ENCODE data around the gene TXN. TPM values are rescaled to one million over a fixed set of nuclear protein-coding genes. Genes with fewer than 3 reads are reported as not detected.

The TXN gene
- total RNA-seq, 1 donor from 2014 or later: 302 TPM

DNA sequence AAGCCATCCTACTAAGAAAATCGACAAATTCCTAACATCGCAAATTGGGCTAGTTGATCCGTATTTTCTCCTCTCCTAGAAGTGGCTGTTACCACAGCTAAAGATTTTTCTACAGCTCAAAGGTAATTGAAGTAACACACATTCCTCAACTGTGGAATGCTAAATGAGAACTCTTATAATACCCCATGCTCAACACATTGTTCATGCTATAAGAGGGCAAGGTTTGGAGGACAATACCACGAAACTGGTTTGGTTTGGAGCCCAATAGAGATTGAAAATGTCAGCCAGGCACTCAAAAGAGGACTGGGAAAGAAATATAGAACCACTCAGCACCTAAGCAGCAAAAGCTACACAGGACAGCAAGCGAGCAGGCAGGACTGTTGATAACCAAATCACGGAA is 10.1 kb downstream of the TXN start:
- DNase-seq (ENCODE audit: low read depth): no peak
- no peak overlapping the region for H2AFZ ChIP-seq (ENCODE audit: low read depth, low read length)
- peaks cover 55% of the 10 kb centered on the region for H3K36me3 ChIP-seq (ENCODE audit: insufficient read depth, low read length)
- H4K20me1 ChIP-seq (ENCODE audit: insufficient read depth, low read length): peaks cover 65% of the 10 kb centered on the region
- H3K9me3 ChIP-seq (ENCODE audit: insufficient read depth, low read depth, low read length): no peaks in the 10 kb centered on the region
- H3K79me2 ChIP-seq (ENCODE audit: insufficient read depth, low read length): peaks cover 51% of the 10 kb centered on the region
- Mint-ChIP-seq H3K4me1 (ENCODE audit: low read depth, unreplicated experiment) (no peaks in the 10 kb centered on the region), H3K27me3 (ENCODE audit: low read depth, unreplicated experiment) (no peaks in the 10 kb centered on the region), H3K9me3 (ENCODE audit: unreplicated experiment) (no peaks in the 10 kb centered on the region), H3K27ac (ENCODE audit: unreplicated experiment) (no peak overlapping the region), H3K36me3 (ENCODE audit: low read depth, unreplicated experiment) (peaks cover 26% of the 10 kb centered on the region), H3K4me3 (ENCODE audit: unreplicated experiment) (no peak overlapping the region)
- no peak overlapping the region for H3K4me2 ChIP-seq (ENCODE audit: low read length)
- no peak overlapping the region for H3K27ac ChIP-seq (ENCODE audit: low read depth, low read length)
- H3K4me1 ChIP-seq (ENCODE audit: insufficient read depth, low read length): no peaks in the 10 kb centered on the region
- TF ChIP-seq, protein P1, sequence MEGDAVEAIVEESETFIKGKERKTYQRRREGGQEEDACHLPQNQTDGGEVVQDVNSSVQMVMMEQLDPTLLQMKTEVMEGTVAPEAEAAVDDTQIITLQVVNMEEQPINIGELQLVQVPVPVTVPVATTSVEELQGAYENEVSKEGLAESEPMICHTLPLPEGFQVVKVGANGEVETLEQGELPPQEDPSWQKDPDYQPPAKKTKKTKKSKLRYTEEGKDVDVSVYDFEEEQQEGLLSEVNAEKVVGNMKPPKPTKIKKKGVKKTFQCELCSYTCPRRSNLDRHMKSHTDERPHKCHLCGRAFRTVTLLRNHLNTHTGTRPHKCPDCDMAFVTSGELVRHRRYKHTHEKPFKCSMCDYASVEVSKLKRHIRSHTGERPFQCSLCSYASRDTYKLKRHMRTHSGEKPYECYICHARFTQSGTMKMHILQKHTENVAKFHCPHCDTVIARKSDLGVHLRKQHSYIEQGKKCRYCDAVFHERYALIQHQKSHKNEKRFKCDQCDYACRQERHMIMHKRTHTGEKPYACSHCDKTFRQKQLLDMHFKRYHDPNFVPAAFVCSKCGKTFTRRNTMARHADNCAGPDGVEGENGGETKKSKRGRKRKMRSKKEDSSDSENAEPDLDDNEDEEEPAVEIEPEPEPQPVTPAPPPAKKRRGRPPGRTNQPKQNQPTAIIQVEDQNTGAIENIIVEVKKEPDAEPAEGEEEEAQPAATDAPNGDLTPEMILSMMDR (IDR thresholded peaks at IDR 0.05; ENCODE audit: insufficient read depth, low read depth, low read length): no peak
- no peak for TF ChIP-seq EZH2 (IDR thresholded peaks at IDR 0.05; ENCODE audit: insufficient read depth, low read length)
- no peak for FAIRE-seq
- no peak overlapping the region for H3K9ac ChIP-seq (ENCODE audit: low read length)
- no peaks in the 10 kb centered on the region for H3K27me3 ChIP-seq (ENCODE audit: insufficient read depth, low read length)
- no peak overlapping the region for H3K4me3 ChIP-seq (ENCODE audit: insufficient read depth, low read depth, low read length)

DNA sequence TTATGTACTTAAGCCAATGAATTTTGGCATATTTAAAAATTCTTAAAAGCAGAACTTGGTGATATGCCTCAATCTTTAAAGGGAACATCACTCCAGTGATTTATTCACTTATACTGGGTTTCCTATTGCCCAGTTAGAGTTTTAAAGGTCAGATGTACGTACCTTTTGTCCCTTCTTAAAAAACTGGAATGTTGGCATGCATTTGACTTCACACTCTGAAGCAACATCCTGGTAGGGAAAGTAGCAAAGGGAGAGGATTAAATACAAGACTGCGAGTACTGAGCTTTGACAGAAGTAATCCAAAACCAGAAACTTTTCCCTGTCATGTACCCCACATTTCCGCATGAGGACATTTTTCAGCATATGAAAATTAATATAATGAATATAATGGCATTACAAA is 11.7 kb downstream of the TXN start:
- no peak overlapping the region for H3K27ac ChIP-seq (ENCODE audit: low read depth, low read length)
- DNase-seq (ENCODE audit: low read depth): no peak
- peaks cover 49% of the 10 kb centered on the region for H4K20me1 ChIP-seq (ENCODE audit: insufficient read depth, low read length)
- no peaks in the 10 kb centered on the region for H3K27me3 ChIP-seq (ENCODE audit: insufficient read depth, low read length)
- no peaks in the 10 kb centered on the region for H3K9me3 Mint-ChIP-seq (ENCODE audit: unreplicated experiment)
- H3K4me3 ChIP-seq (ENCODE audit: insufficient read depth, low read depth, low read length): no peak overlapping the region
- peaks cover 17% of the 10 kb centered on the region for H3K36me3 Mint-ChIP-seq (ENCODE audit: low read depth, unreplicated experiment)
- no peaks in the 10 kb centered on the region for H3K4me1 ChIP-seq (ENCODE audit: insufficient read depth, low read length)
- no peak for TF ChIP-seq EZH2 (IDR thresholded peaks at IDR 0.05; ENCODE audit: insufficient read depth, low read length)
- TF ChIP-seq, protein P1 (IDR thresholded peaks at IDR 0.05; ENCODE audit: insufficient read depth, low read depth, low read length): no peak
- no peak overlapping the region for H2AFZ ChIP-seq (ENCODE audit: low read depth, low read length)
- no peaks in the 10 kb centered on the region for H3K9me3 ChIP-seq (ENCODE audit: insufficient read depth, low read depth, low read length)
- H3K36me3 ChIP-seq (ENCODE audit: insufficient read depth, low read length): peaks cover 44% of the 10 kb centered on the region
- no peak for FAIRE-seq
- no peak overlapping the region for H3K9ac ChIP-seq (ENCODE audit: low read length)
- no peak overlapping the region for H3K4me2 ChIP-seq (ENCODE audit: low read length)
- H3K27ac Mint-ChIP-seq (ENCODE audit: unreplicated experiment): no peak overlapping the region
- H3K79me2 ChIP-seq (ENCODE audit: insufficient read depth, low read length): peaks cover 35% of the 10 kb centered on the region
- H3K4me3 Mint-ChIP-seq (ENCODE audit: unreplicated experiment): no peak overlapping the region
- no peaks in the 10 kb centered on the region for H3K27me3 Mint-ChIP-seq (ENCODE audit: low read depth, unreplicated experiment)
- H3K4me1 Mint-ChIP-seq (ENCODE audit: low read depth, unreplicated experiment): no peaks in the 10 kb centered on the region

DNA sequence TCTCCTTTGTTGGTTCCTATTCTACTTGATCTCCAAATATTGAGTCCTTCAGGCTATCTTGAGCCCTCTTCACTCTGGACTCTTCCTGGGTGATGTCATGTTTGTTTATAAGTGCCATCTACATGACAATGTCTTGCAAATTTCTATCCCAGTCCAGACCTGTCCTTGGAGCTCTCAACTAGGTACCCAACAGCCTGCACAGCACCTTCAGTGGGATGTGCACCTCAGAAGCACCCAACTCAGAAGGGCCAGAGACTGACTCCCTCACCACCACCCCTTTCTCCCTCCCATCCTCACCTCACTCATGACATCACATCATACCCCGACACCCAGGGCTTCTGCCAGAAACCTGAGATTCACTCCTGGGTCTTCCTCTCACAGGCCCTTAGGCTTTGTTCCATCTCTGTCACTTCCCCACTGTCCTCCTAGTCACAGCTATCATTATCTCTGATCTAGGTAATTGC is 14.4 kb downstream of the TXN start:
- H3K27ac Mint-ChIP-seq (ENCODE audit: unreplicated experiment): no peak overlapping the region
- H3K27me3 Mint-ChIP-seq (ENCODE audit: low read depth, unreplicated experiment): no peaks in the 10 kb centered on the region
- DNase-seq (ENCODE audit: low read depth) (no peak), FAIRE-seq (no peak)
- Histone ChIP-seq H3K27me3 (ENCODE audit: insufficient read depth, low read length) (no peaks in the 10 kb centered on the region), H3K9me3 (ENCODE audit: insufficient read depth, low read depth, low read length) (no peaks in the 10 kb centered on the region), H3K9ac (ENCODE audit: low read length) (no peak overlapping the region), H3K36me3 (ENCODE audit: insufficient read depth, low read length) (peaks cover 26% of the 10 kb centered on the region), H2AFZ (ENCODE audit: low read depth, low read length) (no peak overlapping the region), H3K4me3 (ENCODE audit: insufficient read depth, low read depth, low read length) (no peak overlapping the region), H4K20me1 (ENCODE audit: insufficient read depth, low read length) (peaks cover 26% of the 10 kb centered on the region), H3K27ac (ENCODE audit: low read depth, low read length) (no peak overlapping the region), H3K4me1 (ENCODE audit: insufficient read depth, low read length) (no peaks in the 10 kb centered on the region), H3K4me2 (ENCODE audit: low read length) (no peak overlapping the region), H3K79me2 (ENCODE audit: insufficient read depth, low read length) (peaks cover 12% of the 10 kb centered on the region)
- H3K36me3 Mint-ChIP-seq (ENCODE audit: low read depth, unreplicated experiment): peaks cover 10% of the 10 kb centered on the region
- TF ChIP-seq, protein P1 (IDR thresholded peaks at IDR 0.05; ENCODE audit: insufficient read depth, low read depth, low read length): no peak
- TF ChIP-seq EZH2 (IDR thresholded peaks at IDR 0.05; ENCODE audit: insufficient read depth, low read length): no peak
- H3K9me3 Mint-ChIP-seq (ENCODE audit: unreplicated experiment): no peaks in the 10 kb centered on the region
- no peaks in the 10 kb centered on the region for H3K4me1 Mint-ChIP-seq (ENCODE audit: low read depth, unreplicated experiment)
- H3K4me3 Mint-ChIP-seq (ENCODE audit: unreplicated experiment): no peak overlapping the region
